ENCODE measurements around the gene CYP4F8. TPM values are rescaled to one million over a fixed set of nuclear protein-coding genes. Genes with fewer than 3 reads are reported as not detected.

The CYP4F8 gene
- polyA plus RNA-seq, 1 of the 3 experiments (the other 2 are of a cell fraction), result not detected

DNA sequence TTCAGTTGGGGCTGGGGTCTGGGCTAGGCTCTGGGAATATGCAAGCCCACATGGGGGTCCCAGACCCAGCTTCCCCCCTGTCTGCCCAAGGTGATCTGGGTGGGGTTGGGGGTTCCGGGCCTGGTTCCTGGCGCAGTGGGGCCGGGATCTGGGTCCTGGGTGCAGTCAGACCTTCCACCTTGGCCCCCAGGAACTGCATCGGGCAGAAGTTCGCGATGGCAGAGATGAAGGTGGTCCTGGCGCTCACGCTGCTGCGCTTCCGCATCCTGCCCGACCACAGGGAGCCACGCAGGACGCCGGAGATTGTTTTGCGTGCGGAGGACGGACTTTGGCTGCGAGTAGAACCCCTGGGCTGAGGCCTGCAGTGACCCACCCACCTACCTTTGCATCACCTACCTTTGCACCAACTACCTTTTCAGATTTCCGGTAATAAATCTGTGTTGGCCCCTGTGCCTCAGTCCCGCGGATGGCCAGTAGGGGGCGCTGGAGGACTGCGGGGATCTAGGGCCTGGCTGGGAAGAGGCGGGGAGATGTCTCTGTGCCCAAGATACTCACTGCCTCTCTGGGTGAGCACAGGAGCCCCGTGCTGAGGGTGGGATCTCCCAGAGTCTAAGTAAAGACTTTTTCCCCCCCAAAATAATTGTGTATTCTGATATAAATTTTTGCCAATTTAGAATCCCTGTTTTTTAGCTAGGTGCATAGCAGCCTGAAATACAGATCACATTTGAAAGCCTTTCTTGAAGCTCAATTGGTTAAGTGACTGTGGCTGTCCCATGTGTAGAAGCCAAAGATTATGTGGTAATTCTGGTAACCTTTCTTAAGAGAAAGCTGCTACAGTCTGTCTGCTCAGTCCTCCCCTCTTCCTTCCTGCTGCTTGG, 14.2 kb downstream of the CYP4F8 start (continued):
- TF ChIP-seq FOSL2 (IDR thresholded peaks at IDR 0.05; ENCODE audit: borderline replicate concordance, low read depth), result no peak
- TF ChIP-seq MXI1 (IDR thresholded peaks at IDR 0.05; ENCODE audit: low read depth, low read length), result no peak
- TF ChIP-seq, protein P1, sequence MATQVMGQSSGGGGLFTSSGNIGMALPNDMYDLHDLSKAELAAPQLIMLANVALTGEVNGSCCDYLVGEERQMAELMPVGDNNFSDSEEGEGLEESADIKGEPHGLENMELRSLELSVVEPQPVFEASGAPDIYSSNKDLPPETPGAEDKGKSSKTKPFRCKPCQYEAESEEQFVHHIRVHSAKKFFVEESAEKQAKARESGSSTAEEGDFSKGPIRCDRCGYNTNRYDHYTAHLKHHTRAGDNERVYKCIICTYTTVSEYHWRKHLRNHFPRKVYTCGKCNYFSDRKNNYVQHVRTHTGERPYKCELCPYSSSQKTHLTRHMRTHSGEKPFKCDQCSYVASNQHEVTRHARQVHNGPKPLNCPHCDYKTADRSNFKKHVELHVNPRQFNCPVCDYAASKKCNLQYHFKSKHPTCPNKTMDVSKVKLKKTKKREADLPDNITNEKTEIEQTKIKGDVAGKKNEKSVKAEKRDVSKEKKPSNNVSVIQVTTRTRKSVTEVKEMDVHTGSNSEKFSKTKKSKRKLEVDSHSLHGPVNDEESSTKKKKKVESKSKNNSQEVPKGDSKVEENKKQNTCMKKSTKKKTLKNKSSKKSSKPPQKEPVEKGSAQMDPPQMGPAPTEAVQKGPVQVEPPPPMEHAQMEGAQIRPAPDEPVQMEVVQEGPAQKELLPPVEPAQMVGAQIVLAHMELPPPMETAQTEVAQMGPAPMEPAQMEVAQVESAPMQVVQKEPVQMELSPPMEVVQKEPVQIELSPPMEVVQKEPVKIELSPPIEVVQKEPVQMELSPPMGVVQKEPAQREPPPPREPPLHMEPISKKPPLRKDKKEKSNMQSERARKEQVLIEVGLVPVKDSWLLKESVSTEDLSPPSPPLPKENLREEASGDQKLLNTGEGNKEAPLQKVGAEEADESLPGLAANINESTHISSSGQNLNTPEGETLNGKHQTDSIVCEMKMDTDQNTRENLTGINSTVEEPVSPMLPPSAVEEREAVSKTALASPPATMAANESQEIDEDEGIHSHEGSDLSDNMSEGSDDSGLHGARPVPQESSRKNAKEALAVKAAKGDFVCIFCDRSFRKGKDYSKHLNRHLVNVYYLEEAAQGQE (IDR thresholded peaks at IDR 0.05; ENCODE audit: low read depth, low read length), result 0 out of 2 replicates have a peak, but pooled peaks have one; percentile 22

DNA sequence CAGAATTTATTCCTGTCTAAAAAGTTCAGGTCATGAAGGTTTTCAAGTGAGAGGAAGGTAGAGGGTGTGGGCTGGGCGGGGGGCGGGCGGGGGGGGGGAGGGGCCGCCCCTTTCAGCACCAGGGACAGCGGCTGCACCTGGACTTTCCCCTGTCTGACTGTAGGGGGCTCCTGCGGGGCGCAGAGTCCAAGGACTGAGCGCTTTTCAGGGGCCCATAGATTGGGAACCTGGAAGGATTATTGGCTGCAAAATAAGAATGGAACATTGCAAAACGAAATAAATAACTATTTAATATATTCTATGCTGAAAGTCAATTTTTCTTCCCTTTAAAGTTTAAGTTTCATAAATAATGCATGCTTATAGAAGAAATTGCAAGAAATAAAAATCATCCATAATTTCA, 16.8 kb downstream of the CYP4F8 start:
- ChIA-PET CTCF (interaction anchor here (1.2 kb wide), 1 partner anchor 550 kb away, joined by 3 read pairs; no protein-coding TSS in a partner anchor), POLR2A (no interaction called here)
- WGBS (ENCODE audit: low lambda C conversion rate), result 0% methylated on average over 7 of the region's 9 CpGs

More for the DNA sequence above, 16.8 kb downstream of the CYP4F8 start:
- Histone ChIP-seq H3K9ac (no peak overlapping the region), H3K27me3 (ENCODE audit: insufficient read depth) (no peaks in the 10 kb centered on the region; the same call in 1 of the 2 replicates), H4K20me1 (ENCODE audit: insufficient read depth) (no peaks in the 10 kb centered on the region), H3K4me3 (ENCODE audit: low read depth in 2 of 2, low read length in 1 of 2) (no peak overlapping the region), H3K27ac (ENCODE audit: low read depth in 2 of 2, low read length in 1 of 2) (no peak overlapping the region), H3K9me3 (no peaks in the 10 kb centered on the region), H3K4me2 (no peak overlapping the region), H3K79me2 (ENCODE audit: insufficient read depth) (no peaks in the 10 kb centered on the region), H3K9me2 (no peaks in the 10 kb centered on the region), H3K36me3 (replicated peaks in 1 of 2; ENCODE audit: control insufficient read depth in 1 of 2, insufficient read depth in 2 of 2, low read length in 1 of 2) (no peaks in the 10 kb centered on the region), H2AFZ (ENCODE audit: low read depth) (no peak overlapping the region), H3F3A (replicated peaks; ENCODE audit: insufficient read depth) (no peaks in the 10 kb centered on the region), H3K4me1 (ENCODE audit: control insufficient read depth in 1 of 2, insufficient read depth in 2 of 2, low read depth in 1 of 2, low read length in 1 of 2) (no peaks in the 10 kb centered on the region)
- peak; percentile 47 for DNase-seq
- TF ChIP-seq NRF1 (IDR thresholded peaks at IDR 0.05; ENCODE audit: low read depth, low read length) (no peak), RAD21 (IDR thresholded peaks at IDR 0.05; ENCODE audit: low read length) (no peak), RCOR1 (IDR thresholded peaks at IDR 0.05; ENCODE audit: low read length) (no peak), MXI1 (IDR thresholded peaks at IDR 0.05; ENCODE audit: low read depth, low read length) (no peak), GATA2 (CRISPR knock-in tag; IDR thresholded peaks at IDR 0.05) (no peak)
- TF ChIP-seq, protein P2, sequence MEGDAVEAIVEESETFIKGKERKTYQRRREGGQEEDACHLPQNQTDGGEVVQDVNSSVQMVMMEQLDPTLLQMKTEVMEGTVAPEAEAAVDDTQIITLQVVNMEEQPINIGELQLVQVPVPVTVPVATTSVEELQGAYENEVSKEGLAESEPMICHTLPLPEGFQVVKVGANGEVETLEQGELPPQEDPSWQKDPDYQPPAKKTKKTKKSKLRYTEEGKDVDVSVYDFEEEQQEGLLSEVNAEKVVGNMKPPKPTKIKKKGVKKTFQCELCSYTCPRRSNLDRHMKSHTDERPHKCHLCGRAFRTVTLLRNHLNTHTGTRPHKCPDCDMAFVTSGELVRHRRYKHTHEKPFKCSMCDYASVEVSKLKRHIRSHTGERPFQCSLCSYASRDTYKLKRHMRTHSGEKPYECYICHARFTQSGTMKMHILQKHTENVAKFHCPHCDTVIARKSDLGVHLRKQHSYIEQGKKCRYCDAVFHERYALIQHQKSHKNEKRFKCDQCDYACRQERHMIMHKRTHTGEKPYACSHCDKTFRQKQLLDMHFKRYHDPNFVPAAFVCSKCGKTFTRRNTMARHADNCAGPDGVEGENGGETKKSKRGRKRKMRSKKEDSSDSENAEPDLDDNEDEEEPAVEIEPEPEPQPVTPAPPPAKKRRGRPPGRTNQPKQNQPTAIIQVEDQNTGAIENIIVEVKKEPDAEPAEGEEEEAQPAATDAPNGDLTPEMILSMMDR (IDR thresholded peaks at IDR 0.05), result peak; percentile 51
- TF ChIP-seq, protein P1 (IDR thresholded peaks at IDR 0.05; ENCODE audit: low read depth, low read length), result peak; percentile 96

Measured in SK-N-SH (cell line).